Mucosa of rectum (tissue), 2 donors: Measurements from ENCODE around the gene PPP1R12B.
"Not testable (repeated sequence)": the region's sequence is repeated elsewhere in the genome, so short reads cannot be mapped to it uniquely, and the experiment has no call there.

Experiments
- H3K27ac ChIP-seq, 2 donors: one replicate each; pipeline ENCODE4 v1.7.0; 2013; ENCODE audit warnings: inconsistent platforms in 2 of 2, low read depth in 2 of 2, low read length in 2 of 2
- H3K27me3 ChIP-seq, 2 donors: one replicate each; pipeline ENCODE4 v1.7.0; 2013; ENCODE audit warnings: low read length in 2 of 2; ENCODE audit not compliant: control insufficient read depth in 2 of 2, insufficient read depth in 2 of 2
- H3K36me3 ChIP-seq, 2 donors: one replicate each; pipeline ENCODE4 v1.7.0; 2013; ENCODE audit warnings: low read length in 2 of 2; ENCODE audit not compliant: control insufficient read depth in 2 of 2, insufficient read depth in 2 of 2
- H3K4me1 ChIP-seq, 2 donors: one replicate each; pipeline ENCODE4 v1.7.0; 2013; ENCODE audit warnings: low read length in 2 of 2, mild to moderate bottlenecking in 1 of 2; ENCODE audit not compliant: control insufficient read depth in 2 of 2, insufficient read depth in 2 of 2
- H3K4me3 ChIP-seq, 2 donors: one replicate each; pipeline ENCODE4 v1.7.0; 2013; ENCODE audit warnings: low read length in 2 of 2
- H3K9ac ChIP-seq, 2 donors: one replicate each; pipeline ENCODE4 v1.7.0; 2013; ENCODE audit warnings: low read length in 2 of 2, low read depth in 1 of 2, mild to moderate bottlenecking in 1 of 2
- H3K9me3 ChIP-seq, 2 donors: one replicate each; pipeline ENCODE4 v1.7.0; 2013; ENCODE audit warnings: low read length in 2 of 2; ENCODE audit not compliant: control insufficient read depth in 2 of 2
- donor health status: healthy.
- donor health status: Normal muscosa, but diverticular disease.

Gene PPP1R12B

DNA sequence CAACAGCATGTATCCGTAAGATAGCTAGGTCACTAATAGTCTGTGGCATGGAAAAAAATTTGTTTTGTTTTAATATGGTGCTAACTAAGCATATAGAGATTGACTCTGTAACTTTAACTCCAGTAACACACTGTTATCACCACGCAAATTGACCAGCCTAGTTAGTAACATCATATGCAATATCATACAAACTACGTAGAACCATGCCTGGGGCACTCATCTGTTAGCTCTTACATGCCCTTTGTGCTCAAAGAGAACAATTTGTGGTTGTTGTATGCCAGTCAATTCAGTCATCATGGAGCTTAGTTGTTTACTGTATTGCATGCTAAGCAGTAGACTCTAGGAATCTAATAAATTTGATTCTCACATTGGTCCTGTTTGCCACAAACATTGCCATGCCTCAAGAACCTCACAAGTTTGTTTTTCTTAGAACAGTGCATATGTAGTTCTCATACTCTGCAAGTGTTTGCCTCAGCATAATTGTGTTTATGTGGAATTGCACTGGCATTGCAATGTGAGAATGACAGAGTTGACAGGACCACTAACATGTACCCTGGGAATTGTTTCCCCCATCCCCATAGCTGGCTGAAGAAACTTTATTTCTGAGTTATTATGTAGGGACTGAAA, 179.7 kb downstream of the PPP1R12B start:
- not testable (repeated sequence) for H3K9ac ChIP-seq, H3K27ac ChIP-seq, H3K4me3 ChIP-seq, H3K36me3 ChIP-seq, H3K4me1 ChIP-seq, H3K9me3 ChIP-seq, H3K27me3 ChIP-seq

GRCh38 chr1:202530686-202531085, 182.2 kb downstream of the PPP1R12B start:
- H3K9ac ChIP-seq, H3K27ac ChIP-seq, H3K4me3 ChIP-seq, H3K36me3 ChIP-seq, H3K27me3 ChIP-seq, H3K9me3 ChIP-seq, H3K4me1 ChIP-seq: not testable (repeated sequence)

DNA sequence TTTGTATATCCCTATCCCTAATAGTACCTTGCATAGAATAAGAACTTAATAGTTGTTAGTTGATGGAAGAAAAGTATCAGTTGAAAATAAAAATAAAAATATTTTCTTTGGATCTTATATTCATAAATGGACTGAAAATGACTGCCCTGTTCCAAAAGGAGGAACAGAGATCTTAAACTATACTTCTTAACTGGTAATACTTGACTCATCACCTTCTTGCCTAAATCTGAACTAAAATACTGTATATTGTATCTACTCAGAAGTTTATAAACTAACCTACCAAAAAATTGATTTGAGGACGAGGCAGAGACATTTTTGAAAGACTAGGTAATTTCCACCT, 182.9 kb downstream of the PPP1R12B start:
- H3K27ac ChIP-seq = no peak overlapping the region
- no peaks in the 10 kb centered on the region for H3K36me3 ChIP-seq
- H3K9ac ChIP-seq = no peak overlapping the region
- H3K4me3 ChIP-seq = no peak overlapping the region
- H3K4me1 ChIP-seq = no peaks in the 10 kb centered on the region
- no peaks in the 10 kb centered on the region for H3K27me3 ChIP-seq
- H3K9me3 ChIP-seq = no peaks in the 10 kb centered on the region

DNA sequence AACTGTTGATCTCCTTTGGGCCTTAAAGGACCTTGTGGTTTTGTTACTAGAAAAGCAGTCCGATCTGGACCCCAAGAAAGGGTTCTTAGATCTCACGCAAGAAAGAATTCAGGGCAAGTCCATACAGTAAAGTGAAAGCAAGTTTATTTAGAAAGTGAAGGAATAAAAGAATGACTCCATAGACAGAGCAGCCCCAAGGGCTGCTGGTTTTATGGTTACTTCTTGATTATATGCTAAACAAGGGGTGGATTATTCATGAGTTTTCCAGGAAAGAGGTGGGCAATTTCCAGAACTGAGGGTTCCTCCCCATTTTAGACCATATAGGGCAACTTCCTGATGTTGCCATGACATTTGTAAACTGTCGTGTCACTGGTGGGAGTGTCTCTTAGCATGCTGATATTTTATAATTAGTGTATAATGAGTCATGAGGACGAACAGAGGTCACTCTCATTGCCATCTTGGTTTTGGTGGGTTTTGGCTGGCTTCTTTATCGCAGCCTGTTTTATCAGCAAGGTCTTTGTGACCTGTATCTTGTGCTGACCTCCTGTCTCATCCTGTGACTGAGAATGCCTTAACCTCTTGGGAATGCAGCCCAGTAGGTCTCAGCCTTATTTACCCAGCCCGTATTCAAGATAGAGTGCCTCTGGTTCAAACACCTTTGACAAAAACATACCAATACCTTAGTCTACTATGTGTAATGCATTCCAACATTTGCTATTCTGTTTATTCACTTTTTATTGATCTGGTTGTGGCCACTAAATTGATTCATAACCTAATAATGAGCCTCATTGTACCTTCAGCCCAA, 183.5 kb downstream of the PPP1R12B start:
- not testable (repeated sequence) for H3K9me3 ChIP-seq, H3K4me1 ChIP-seq, H3K9ac ChIP-seq, H3K4me3 ChIP-seq, H3K27ac ChIP-seq, H3K27me3 ChIP-seq, H3K36me3 ChIP-seq

- not testable (repeated sequence) for H3K4me1 ChIP-seq, H3K36me3 ChIP-seq, H3K27me3 ChIP-seq, H3K9me3 ChIP-seq
- peak overlapping the region; percentile 53 to 61 for H3K9ac ChIP-seq
- H3K4me3 ChIP-seq = peak overlapping the region; percentile 38 to 63
- H3K27ac ChIP-seq = peak overlapping the region; percentile 76 to 78
Measured at GRCh38 chr1:202539166-202539574, 190.7 kb downstream of the PPP1R12B start.

GRCh38 chr1:202539583-202539982, 191.1 kb downstream of the PPP1R12B start:
- not testable (repeated sequence) for H3K27me3 ChIP-seq, H3K9me3 ChIP-seq, H3K4me1 ChIP-seq, H3K36me3 ChIP-seq
- Histone ChIP-seq H3K9ac (peak overlapping the region; percentile 53 to 61), H3K27ac (peak overlapping the region; percentile 76 to 78), H3K4me3 (peak overlapping the region; percentile 46 to 63)

GRCh38 chr1:202540014-202540413, 191.5 kb downstream of the PPP1R12B start:
- H3K27ac ChIP-seq = peak overlapping the region; percentile 76 to 78
- no peaks in the 10 kb centered on the region for H3K9me3 ChIP-seq
- H3K9ac ChIP-seq = peak overlapping the region; percentile 53 to 61
- H3K36me3 ChIP-seq = no peaks in the 10 kb centered on the region
- H3K4me3 ChIP-seq = peak overlapping the region; percentile 46 to 63
- H3K4me1 ChIP-seq = peaks cover 3 to 8% of the 10 kb centered on the region in 2 donors
- no peaks in the 10 kb centered on the region for H3K27me3 ChIP-seq

GRCh38 chr1:202540448-202540847, 191.9 kb downstream of the PPP1R12B start:
- H3K4me1 ChIP-seq = peaks cover 3 to 8% of the 10 kb centered on the region in 2 donors
- no peaks in the 10 kb centered on the region for H3K9me3 ChIP-seq
- H3K27ac ChIP-seq = peak overlapping the region; percentile 76 to 78
- H3K27me3 ChIP-seq = no peaks in the 10 kb centered on the region
- no peaks in the 10 kb centered on the region for H3K36me3 ChIP-seq
- H3K9ac ChIP-seq = peak overlapping the region; percentile 24 to 53
- H3K4me3 ChIP-seq = peak overlapping the region; percentile 6 to 63

GRCh38 chr1:202540858-202541257, 192.4 kb downstream of the PPP1R12B start:
- H3K9me3 ChIP-seq, H3K36me3 ChIP-seq, H3K27me3 ChIP-seq, H3K4me1 ChIP-seq: not testable (repeated sequence)
- Histone ChIP-seq H3K27ac (peak overlapping the region; percentile 76 to 78), H3K4me3 (peak overlapping the region; percentile 6 to 63), H3K9ac (peak overlapping the region; percentile 24 to 53)

DNA sequence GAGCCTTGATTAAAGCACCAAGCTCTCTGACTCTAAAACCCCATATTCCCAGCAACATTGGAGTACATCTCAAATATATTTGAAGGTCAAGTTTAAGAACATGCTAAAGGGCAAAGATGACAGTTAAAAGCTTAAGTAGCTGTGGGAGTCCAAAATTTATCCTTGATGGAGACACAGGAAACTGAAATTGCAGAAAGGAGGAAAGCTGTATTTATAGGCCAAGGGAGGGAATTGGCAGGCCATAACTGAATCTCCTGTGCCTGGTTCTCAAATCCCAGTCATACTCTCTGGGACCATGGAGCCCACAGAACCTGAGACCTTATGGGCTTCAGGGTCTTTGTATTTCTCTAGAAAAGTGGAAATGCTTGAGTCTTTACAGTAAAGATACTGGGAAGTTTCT, 193.9 kb downstream of the PPP1R12B start:
- Histone ChIP-seq H3K4me3 (peak overlapping the region in 1 of 2 donors; percentile 27), H3K27ac (peak overlapping the region; percentile 65 to 76)
- H3K4me1 ChIP-seq, H3K9me3 ChIP-seq, H3K9ac ChIP-seq, H3K27me3 ChIP-seq, H3K36me3 ChIP-seq: not testable (repeated sequence)
